Spleen (tissue), 11 donors: ENCODE results near the gene EDC3. TPM values are rescaled to one million over a fixed set of nuclear protein-coding genes. Genes with fewer than 3 reads are reported as not detected.
"Not testable (repeated sequence)": the region's sequence is repeated elsewhere in the genome, so short reads cannot be mapped to it uniquely, and the experiment has no call there.

Source experiments
- DNase-seq: peaks from one replicate; pipeline ENCODE4 v3.0.0-alpha.2; 2020
- H3K27ac ChIP-seq, 8 donors: fragments of 200-600 bp; sonication (generic) in 7 of 8; 1 replicate in 4 of 8; 2 replicates in 4 of 8; pipeline versions ENCODE4 v1.5.0 to v1.8.0; 2016 to 2021; ENCODE audit warnings: inconsistent platforms in 4 of 8, mild to moderate bottlenecking in 4 of 8, moderate library complexity in 1 of 8
- H3K27me3 ChIP-seq, 7 donors: fragments of 200-600 bp; sonication (generic) in 6 of 7; replicated peaks in 1 of 7; 1 replicate in 4 of 7; 2 replicates in 3 of 7; pipeline versions ENCODE4 v1.5.0 to v1.8.0; 2016 to 2021; ENCODE audit warnings: inconsistent platforms in 3 of 7, mild to moderate bottlenecking in 1 of 7
- H3K36me3 ChIP-seq, 6 donors: fragments of 200-600 bp; sonication (generic) in 5 of 6; 1 replicate in 4 of 6; 2 replicates in 2 of 6; pipeline versions ENCODE4 v1.5.0 to v1.8.0; 2016 to 2021; ENCODE audit warnings: inconsistent platforms in 2 of 6
- H3K4me1 ChIP-seq, 6 donors: fragments of 200-600 bp; sonication (generic) in 5 of 6; 1 replicate in 3 of 6; 2 replicates in 3 of 6; pipeline versions ENCODE4 v1.5.0 to v1.8.0; 2016 to 2021; ENCODE audit warnings: inconsistent platforms in 3 of 6
- H3K4me3 ChIP-seq, 8 donors: fragments of 200-600 bp; sonication (generic) in 7 of 8; 1 replicate in 4 of 8; 2 replicates in 4 of 8; pipeline versions ENCODE4 v1.5.0 to v1.8.0; 2016 to 2021; ENCODE audit warnings: inconsistent platforms in 4 of 8, mild to moderate bottlenecking in 4 of 8, moderate library complexity in 2 of 8
- H3K9me3 ChIP-seq, 8 donors: fragments of 200-600 bp; sonication (generic) in 7 of 8; 1 replicate in 4 of 8; 2 replicates in 4 of 8; pipeline versions ENCODE4 v1.5.0 to v1.8.0; 2016 to 2021; ENCODE audit warnings: inconsistent platforms in 4 of 8
- POLR2A ChIP-seq, 3 donors: fragments of 450-650 bp; IDR thresholded peaks; one replicate each; pipeline ENCODE4 v1.5.1; 2017; ENCODE audit warnings: antibody characterized with exemption in 3 of 3, mild to moderate bottlenecking in 1 of 3
- POLR2AphosphoS5 ChIP-seq, 3 donors: sonication (generic); formaldehyde crosslinking; IDR thresholded peaks; one replicate each; pipeline ENCODE4 v1.5.1; 2017; ENCODE audit warnings: antibody characterized with exemption in 3 of 3
- WGBS, 5 donors: extraction: QIAGEN DNeasy Blood & Tissue Kit in 3 of 5; methylation state at CpG; one replicate each; pipeline versions ENCODE4 v1.1.5 to v1.1.7; 2013 to 2018; 5-methylcytosine and 5-hydroxymethylcytosine counted together
- intact Hi-C: fragments of 100-400 bp; cut with DNase I; formaldehyde crosslinking; loops from one replicate; pipeline ENCODE4 v1.15.0; 2023; ENCODE audit warnings: low total_unique reads
- polyA plus RNA-seq, 3 donors: library from polyadenylated mRNA; stranded (reverse); fragments of 200-250 nt; gene quantifications; one replicate each; pipeline ENCODE4 v1.2.1, GENCODE V29; 2013
- total RNA-seq, 7 donors: library from RNA; depleted of rRNA in 3 of 7; stranded (reverse); fragments of >200 nt in 3 of 7; fragmentation: NEBNext Ultra II Directional in 4 of 7; extraction: Animal tissue kit (Norgen Biotek cat#: 25700) in 4 of 7; gene quantifications; one replicate each; pipeline versions ENCODE4 v1.1.0 to v1.2.1, GENCODE V29; 2016 to 2021
- TF ChIP-seq, protein P1 (sequence below), 11 experiments: fragments of 200-600 bp in 7 of 11; fragments of 450-650 bp in 4 of 11; sonication (generic) in 4 of 11; IDR thresholded peaks in 8 of 11; conservative IDR thresholded peaks in 3 of 11; 1 replicate in 7 of 11; 2 replicates in 4 of 11; pipeline versions ENCODE4 v1.4.0 to v1.8.0; 2016 to 2021; ENCODE audit warnings: antibody characterized with exemption in 11 of 11, inconsistent platforms in 4 of 11, mild to moderate bottlenecking in 1 of 11
- donor health status: healthy with polysubstance abuse.
- donor health status: DM: no; HTN: no; CAD: no; lungs with moderate emphysema.
- donor health status: DM: no; HTN: no; CAD: no.
- donor health status: Bipolar disorder and iron deficiency.
- donor health status: healthy.
- donor health status: DM: no; HTN: no; CAD: no.
- donor health status: DM: yes; HTN: yes; CAD: no.

Gene EDC3
- total and polyA plus RNA-seq, 10 donors = 8.3 to 32.5 (median 17.9) TPM

DNA sequence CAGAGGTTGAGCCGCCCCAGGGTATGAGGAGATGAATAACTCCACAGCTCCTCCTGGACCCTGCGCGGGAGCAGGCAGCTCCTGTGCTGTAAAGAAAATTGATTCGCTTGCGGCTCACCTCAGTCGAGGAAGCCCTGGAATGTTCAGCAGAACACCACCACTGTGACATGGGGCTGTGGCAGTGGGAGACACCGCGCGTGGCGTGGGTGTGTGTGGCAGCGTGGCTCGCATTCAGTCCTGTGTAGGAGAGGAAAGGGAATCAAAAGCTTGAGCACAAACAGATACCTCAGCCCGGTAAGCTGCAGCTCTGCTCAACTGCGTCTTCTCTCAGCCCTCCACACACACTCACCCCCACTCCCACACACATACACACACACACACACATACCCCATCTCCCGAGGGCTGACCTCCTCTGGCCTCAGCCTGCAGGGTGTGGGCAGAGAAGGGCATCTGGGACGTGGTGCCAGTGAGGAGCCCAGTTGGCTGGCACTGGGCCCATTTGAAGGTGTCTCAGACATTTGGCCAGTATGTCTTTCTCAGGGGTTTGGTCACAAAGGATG, 98.6 kb downstream of the EDC3 start:
- TF ChIP-seq POLR2AphosphoS5 (IDR thresholded peaks at IDR 0.05) = peak in 1 of 3 donors; percentile 6
- intact Hi-C loops, DNase-seq, H3K9me3 ChIP-seq, H3K27me3 ChIP-seq, H3K4me3 ChIP-seq, H3K27ac ChIP-seq: not testable (repeated sequence)
- 92 to 95% (median 93%) methylated on average over 11 to 16 of the region's 16 CpGs for WGBS, 5 donors
- Histone ChIP-seq H3K4me1 (peaks cover 9 to 31% (median 24%) of the 10 kb centered on the region in 6 donors), H3K36me3 (peaks cover 0 to 42% (median 32%) of the 10 kb centered on the region in 6 donors)

- H3K4me3 ChIP-seq, H3K27ac ChIP-seq, DNase-seq, H3K27me3 ChIP-seq, intact Hi-C loops, H3K9me3 ChIP-seq: not testable (repeated sequence)
- 83 to 92% (median 85%) methylated on average over 10 of the region's 11 CpGs for WGBS, 5 donors
- H3K36me3 ChIP-seq = peaks cover 2 to 46% (median 36%) of the 10 kb centered on the region in 6 donors
- peaks cover 9 to 31% (median 24%) of the 10 kb centered on the region in 6 donors for H3K4me1 ChIP-seq
Observed at GRCh38 chr15:74596736-74597135, 99.1 kb downstream of the EDC3 start.

GRCh38 chr15:74595271-74595670, 100.6 kb downstream of the EDC3 start:
- Histone ChIP-seq H3K27me3 (no peaks in the 10 kb centered on the region), H3K36me3 (peaks cover 2 to 61% (median 51%) of the 10 kb centered on the region in 6 donors), H3K4me1 (peaks cover 9 to 29% (median 22%) of the 10 kb centered on the region in 6 donors), H3K4me3 (no peak overlapping the region), H3K9me3 (no peaks in the 10 kb centered on the region), H3K27ac (no peak overlapping the region)
- 92 to 95% (median 94%) methylated on average over 5 of the region's 5 CpGs for WGBS, 5 donors
- intact Hi-C loops = no loop called here
- no peak for DNase-seq
- TF ChIP-seq POLR2AphosphoS5 (IDR thresholded peaks at IDR 0.05) = no peak
- TF ChIP-seq POLR2A (IDR thresholded peaks at IDR 0.05) = no peak
- TF ChIP-seq, protein P1, sequence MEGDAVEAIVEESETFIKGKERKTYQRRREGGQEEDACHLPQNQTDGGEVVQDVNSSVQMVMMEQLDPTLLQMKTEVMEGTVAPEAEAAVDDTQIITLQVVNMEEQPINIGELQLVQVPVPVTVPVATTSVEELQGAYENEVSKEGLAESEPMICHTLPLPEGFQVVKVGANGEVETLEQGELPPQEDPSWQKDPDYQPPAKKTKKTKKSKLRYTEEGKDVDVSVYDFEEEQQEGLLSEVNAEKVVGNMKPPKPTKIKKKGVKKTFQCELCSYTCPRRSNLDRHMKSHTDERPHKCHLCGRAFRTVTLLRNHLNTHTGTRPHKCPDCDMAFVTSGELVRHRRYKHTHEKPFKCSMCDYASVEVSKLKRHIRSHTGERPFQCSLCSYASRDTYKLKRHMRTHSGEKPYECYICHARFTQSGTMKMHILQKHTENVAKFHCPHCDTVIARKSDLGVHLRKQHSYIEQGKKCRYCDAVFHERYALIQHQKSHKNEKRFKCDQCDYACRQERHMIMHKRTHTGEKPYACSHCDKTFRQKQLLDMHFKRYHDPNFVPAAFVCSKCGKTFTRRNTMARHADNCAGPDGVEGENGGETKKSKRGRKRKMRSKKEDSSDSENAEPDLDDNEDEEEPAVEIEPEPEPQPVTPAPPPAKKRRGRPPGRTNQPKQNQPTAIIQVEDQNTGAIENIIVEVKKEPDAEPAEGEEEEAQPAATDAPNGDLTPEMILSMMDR (IDR thresholded peaks at IDR 0.05 in 8 of 11, conservative IDR thresholded peaks at IDR 0.05 in 3 of 11) = no peak

GRCh38 chr15:74594455-74594854, 101.4 kb downstream of the EDC3 start:
- Histone ChIP-seq H3K36me3 (peaks cover 2 to 69% (median 59%) of the 10 kb centered on the region in 6 donors), H3K27ac (no peak overlapping the region), H3K9me3 (no peaks in the 10 kb centered on the region), H3K27me3 (no peaks in the 10 kb centered on the region), H3K4me3 (no peak overlapping the region), H3K4me1 (peaks cover 8 to 31% (median 16%) of the 10 kb centered on the region in 6 donors)
- 93 to 99% (median 95%) methylated on average over 4 of the region's 4 CpGs for WGBS, 5 donors
- intact Hi-C loops = no loop called here
- no peak for TF ChIP-seq POLR2A (IDR thresholded peaks at IDR 0.05)
- no peak for TF ChIP-seq POLR2AphosphoS5 (IDR thresholded peaks at IDR 0.05)
- TF ChIP-seq, protein P1 (IDR thresholded peaks at IDR 0.05 in 8 of 11, conservative IDR thresholded peaks at IDR 0.05 in 3 of 11) = no peak
- DNase-seq = no peak

- H3K4me1 ChIP-seq = peaks cover 0 to 25% (median 7%) of the 10 kb centered on the region in 6 donors
- no peak overlapping the region for H3K27ac ChIP-seq
- no peaks in the 10 kb centered on the region for H3K27me3 ChIP-seq
- DNase-seq = no peak
- intact Hi-C loops = no loop called here
- TF ChIP-seq, protein P1 (IDR thresholded peaks at IDR 0.05 in 8 of 11, conservative IDR thresholded peaks at IDR 0.05 in 3 of 11) = no peak
- TF ChIP-seq POLR2AphosphoS5 (IDR thresholded peaks at IDR 0.05) (peak in 1 of 3 donors; percentile 26), POLR2A (IDR thresholded peaks at IDR 0.05) (no peak)
- H3K36me3 ChIP-seq = peaks cover 2 to 83% (median 66%) of the 10 kb centered on the region in 6 donors
- no peak overlapping the region for H3K4me3 ChIP-seq
- 58 to 86% (median 77%) methylated on average over 4 to 7 of the region's 7 CpGs for WGBS, 5 donors
- no peaks in the 10 kb centered on the region for H3K9me3 ChIP-seq
Observed at GRCh38 chr15:74593122-74593521, 102.7 kb downstream of the EDC3 start.
